Activated CD4-positive, alpha-beta T cell treated with anti-CD3 and anti-CD28 coated beads, Interleukin-2, amount 50 U/mL, for 24 hours (primary cell): ENCODE results near the gene NLRC5.

ENCODE experiments used
- DNase-seq, 2 donors: peaks; one replicate each; pipeline ENCODE4 v3.0.0-alpha.2; 2020; ENCODE audit warnings: low read depth in 1 of 2, low spot score in 1 of 2

Gene NLRC5

GRCh38 chr16:57123974-57124674, 134.8 kb downstream of the NLRC5 start:
- DNase-seq: no peak

GRCh38 chr16:57125376-57125775, 136.0 kb downstream of the NLRC5 start:
- no peak for DNase-seq

DNA sequence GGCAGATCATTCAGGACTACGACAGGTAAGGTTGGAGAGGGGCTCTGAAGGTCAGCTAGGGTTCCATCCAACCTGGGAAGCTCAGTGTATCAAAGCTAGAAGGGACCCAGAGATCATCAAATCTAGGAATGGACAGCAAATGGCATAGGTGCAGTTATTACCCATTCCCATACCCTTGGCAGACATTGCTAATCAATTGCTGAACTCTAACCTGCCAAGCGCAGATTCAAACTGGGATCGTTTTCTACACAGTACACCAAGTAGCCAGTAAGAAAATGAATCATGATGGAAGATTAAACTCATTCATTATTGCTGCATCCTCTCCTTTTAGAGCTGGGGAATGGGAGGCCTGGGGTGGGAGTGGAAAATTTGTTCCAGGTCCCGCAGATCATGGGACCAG, 136.6 kb downstream of the NLRC5 start:
- no peak for DNase-seq

- DNase-seq: no peak
These were observed 137.1 kb downstream of the NLRC5 start for GRCh38 chr16:57126411-57126810.

DNA sequence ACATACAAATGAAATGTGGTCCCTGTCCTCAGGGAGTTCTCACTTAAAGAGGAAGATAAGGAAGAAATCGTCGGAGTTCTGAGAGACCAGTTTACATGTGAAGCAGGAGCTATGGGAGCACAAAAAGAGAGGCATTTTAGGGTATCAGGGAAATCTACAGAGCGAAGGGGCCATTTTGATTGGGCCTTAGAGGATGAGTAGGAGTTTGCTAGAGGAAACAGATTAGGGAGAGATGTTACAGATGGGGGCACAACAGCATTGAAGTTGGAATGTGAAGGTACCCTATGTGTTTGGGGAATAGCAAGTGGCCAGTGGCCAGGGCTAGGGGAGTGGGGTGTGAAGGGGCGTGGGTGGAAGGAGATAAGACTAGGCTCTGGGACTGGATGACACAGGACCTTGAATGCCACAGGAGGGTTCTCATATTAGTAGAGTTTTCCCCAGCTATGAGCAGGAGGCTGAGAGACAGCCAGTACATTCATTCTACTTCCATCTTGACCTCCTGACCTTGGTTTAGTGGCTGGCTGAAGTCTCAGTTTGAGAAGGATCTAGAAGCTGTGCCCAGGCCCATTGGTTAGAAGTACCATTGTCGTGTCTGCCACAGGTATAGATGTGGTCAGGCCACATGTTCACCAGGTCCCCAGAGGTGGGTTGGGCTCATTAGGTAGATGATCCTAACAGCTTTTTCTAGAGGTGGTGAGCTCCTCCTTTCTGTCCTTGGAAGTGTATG, 137.8 kb downstream of the NLRC5 start:
- no peak for DNase-seq

- DNase-seq: no peak
These were observed 138.5 kb downstream of the NLRC5 start for GRCh38 chr16:57127836-57128235.

GRCh38 chr16:57128771-57129389, 139.5 kb downstream of the NLRC5 start:
- DNase-seq: no peak

GRCh38 chr16:57130950-57131321, 141.6 kb downstream of the NLRC5 start:
- no peak for DNase-seq

GRCh38 chr16:57131351-57131970, 142.1 kb downstream of the NLRC5 start:
- DNase-seq: no peak

DNA sequence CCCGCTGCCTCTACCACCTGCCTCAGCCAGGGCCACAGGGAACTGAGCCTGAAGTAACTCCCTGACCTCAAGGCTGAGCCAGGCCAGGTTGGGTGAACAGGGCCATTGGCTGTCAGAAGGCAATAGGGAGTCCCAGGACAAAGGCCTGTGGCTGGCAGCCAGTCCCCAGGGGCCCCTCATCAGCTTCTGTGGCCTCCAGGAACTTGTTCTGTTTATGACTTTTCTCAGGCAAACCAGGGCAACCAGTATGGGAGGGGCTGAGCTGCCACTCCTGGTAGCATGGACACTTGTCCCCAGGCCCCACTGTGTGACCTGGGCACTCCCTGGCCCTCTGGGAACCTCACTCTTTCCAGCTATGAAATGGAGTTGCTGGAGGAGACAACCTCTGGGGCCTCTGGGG, 143.1 kb downstream of the NLRC5 start:
- DNase-seq: no peak

DNA sequence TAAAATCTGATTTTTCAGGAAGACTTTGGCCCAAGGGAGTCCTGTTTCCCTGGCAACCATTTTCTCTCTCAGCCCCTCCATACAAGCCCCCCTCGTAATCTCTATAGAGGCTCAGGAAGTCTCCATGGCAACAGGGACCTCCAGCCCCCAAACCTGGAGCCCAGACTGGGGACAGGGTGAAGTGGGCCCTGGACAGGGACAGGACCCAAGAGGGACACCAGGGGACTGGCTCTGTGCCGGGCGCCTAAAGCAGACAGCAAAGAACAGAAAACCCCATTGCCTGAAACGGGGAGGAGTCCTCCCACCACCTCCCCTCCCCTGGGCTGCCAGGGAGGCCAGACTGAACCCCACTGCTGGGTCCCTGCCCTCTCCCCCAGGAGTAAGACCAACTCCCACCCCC, 143.7 kb downstream of the NLRC5 start:
- DNase-seq: no peak
